Peyer's patch (tissue), 4 donors: ENCODE results near the gene PPP1R14D.

Experiments
- CTCF ChIP-seq, 6 experiments: fragments of 450-650 bp in 4 of 6; fragments of 200-600 bp in 2 of 6; sonication (generic) in 1 of 6; IDR thresholded peaks; one replicate each; pipeline ENCODE4 v1.5.1; 2017 to 2019; ENCODE audit warnings: antibody characterized with exemption in 6 of 6, mild to moderate bottlenecking in 3 of 6, moderate library complexity in 1 of 6
- POLR2A ChIP-seq, 2 donors: fragments of 450-650 bp; IDR thresholded peaks; one replicate each; pipeline ENCODE4 v1.5.1; 2017; ENCODE audit warnings: antibody characterized with exemption in 2 of 2, mild to moderate bottlenecking in 2 of 2, moderate library complexity in 2 of 2

- peak in 4 of 6 experiments; percentile 16 to 66 (median 44) for TF ChIP-seq CTCF (IDR thresholded peaks at IDR 0.05)
- peak; percentile 91 to 95 for TF ChIP-seq POLR2A (IDR thresholded peaks at IDR 0.05)
These were observed at the start of gene PPP1R14D for GRCh38 chr15:40828447-40829036.
